NCI-H2107 (cell line): Measurements from ENCODE around the gene DTL.
"Not testable (repeated sequence)": the region's sequence is repeated elsewhere in the genome, so short reads cannot be mapped to it uniquely, and the experiment has no call there.

Experiments used
- DNase-seq: peaks from one replicate; lab custom pipeline; 2025; lab: John Stamatoyannopoulos, UW

The DTL gene, protein sequence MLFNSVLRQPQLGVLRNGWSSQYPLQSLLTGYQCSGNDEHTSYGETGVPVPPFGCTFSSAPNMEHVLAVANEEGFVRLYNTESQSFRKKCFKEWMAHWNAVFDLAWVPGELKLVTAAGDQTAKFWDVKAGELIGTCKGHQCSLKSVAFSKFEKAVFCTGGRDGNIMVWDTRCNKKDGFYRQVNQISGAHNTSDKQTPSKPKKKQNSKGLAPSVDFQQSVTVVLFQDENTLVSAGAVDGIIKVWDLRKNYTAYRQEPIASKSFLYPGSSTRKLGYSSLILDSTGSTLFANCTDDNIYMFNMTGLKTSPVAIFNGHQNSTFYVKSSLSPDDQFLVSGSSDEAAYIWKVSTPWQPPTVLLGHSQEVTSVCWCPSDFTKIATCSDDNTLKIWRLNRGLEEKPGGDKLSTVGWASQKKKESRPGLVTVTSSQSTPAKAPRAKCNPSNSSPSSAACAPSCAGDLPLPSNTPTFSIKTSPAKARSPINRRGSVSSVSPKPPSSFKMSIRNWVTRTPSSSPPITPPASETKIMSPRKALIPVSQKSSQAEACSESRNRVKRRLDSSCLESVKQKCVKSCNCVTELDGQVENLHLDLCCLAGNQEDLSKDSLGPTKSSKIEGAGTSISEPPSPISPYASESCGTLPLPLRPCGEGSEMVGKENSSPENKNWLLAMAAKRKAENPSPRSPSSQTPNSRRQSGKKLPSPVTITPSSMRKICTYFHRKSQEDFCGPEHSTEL

DNA sequence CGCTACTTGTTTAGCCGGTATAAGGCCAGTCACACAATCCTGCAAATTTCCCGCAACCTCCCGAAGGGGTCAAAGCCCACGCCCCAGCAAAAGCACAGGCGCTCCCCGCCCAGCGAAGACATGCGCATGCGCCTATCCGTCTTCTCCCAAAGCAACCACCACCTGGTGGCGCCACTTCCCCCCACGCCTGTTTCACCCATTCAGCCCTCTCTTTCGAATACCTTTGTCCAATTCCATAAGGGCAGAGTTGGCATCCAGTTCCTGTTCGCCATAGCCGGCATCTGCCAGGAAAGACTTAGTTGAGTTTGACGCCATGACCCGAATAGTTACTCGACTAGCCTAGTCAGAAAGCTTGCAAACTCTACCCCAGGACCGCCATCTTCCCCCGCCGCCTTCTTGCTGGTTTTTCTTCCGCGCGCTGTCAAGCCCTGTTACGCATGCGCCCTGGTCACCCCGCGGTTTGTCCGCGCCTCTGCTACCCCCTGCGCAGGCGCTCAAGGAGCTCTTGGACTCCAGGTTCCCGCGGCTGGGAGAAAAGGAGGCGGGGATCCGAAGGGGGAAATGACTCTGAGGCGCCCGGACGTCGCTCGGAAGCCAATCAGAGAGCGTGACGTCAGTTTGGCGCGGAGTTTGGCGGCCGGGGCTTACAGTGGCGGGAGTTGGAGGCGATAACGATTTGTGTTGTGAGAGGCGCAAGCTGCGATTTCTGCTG is at the start of gene DTL, which contains the start of gene INTS7:
Gene DTL, plus strand, starts transcription at position 626 of the 712 bp plus-strand sequence. CDS start 143 bp downstream, outside the sequence.
Gene INTS7, minus strand, starts transcription at position 435 of the 712 bp plus-strand sequence. Its CDS starts 120 bp downstream, at position 315.
- peak; percentile 99 for DNase-seq

DNA sequence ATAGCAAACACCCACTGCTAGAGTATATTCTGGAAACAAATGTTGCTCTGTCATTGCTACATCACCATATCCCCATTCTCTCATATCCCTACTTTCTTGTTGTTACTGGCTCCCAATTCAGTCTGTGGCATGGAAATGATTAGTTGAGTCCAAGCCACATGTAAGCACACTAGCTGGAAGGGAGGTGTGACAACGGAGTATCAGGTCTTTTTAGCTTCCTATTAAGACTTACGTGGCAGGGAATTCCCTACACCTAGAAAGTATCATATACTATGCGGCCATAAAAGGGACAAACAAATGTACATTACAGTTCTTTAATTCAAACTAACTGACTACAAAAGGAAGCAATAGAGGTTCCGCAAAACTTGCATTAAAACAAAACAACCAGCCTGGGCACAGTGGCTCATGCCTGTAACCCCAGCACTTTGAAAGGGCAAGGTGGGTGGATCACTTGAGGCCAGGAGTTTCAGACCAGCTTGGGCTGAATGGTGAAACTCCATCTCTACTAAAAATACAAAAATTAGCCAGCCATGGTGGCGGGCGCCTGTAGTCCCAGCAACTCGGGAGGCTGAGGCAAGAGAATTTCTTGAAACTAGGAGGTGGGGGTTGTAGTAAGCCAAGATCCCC is 48.8 kb upstream of the DTL start:
- no peak for DNase-seq

GRCh38 chr1:211991695-211992094 is 43.9 kb upstream of the DTL start:
- DNase-seq: no peak

GRCh38 chr1:211997426-211997825 is 38.1 kb upstream of the DTL start:
- not testable (repeated sequence) for DNase-seq

- DNase-seq: no peak
Measured at GRCh38 chr1:212002536-212002935, 33.0 kb upstream of the DTL start.

DNA sequence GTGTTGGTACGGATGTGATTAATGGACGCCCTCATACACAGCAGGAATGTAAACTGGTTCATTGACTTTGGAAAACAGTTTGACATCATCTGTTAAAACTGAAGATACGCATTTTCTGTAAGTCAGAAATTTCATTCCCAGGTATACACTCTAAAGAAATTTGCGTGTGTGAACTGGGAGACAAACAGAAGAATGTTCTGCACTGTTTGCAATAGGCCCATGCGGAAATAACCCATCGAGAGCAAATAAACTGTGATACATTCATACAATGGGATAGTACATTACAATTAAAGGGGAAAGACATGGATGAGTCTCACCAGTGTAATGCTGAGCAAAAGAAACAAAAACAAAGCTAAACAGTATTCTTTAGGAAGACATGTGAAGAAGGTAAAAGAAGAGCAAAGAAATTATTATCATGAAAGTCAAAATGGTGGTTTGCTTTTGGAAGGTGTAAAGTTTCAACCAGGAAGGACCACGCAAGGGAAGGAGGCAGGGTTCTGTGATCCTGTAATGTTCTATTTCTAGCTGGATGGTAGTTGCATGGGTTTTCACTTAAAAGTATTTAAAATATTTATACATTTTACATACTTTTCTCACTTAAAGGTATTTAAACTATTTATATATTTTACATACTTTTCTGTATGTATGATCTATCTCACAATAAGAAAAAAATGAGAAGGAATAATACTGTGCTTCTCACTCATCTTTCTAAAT is 30.5 kb upstream of the DTL start:
- DNase-seq: no peak

GRCh38 chr1:212007178-212007577 is 28.4 kb upstream of the DTL start:
- no peak for DNase-seq

DNA sequence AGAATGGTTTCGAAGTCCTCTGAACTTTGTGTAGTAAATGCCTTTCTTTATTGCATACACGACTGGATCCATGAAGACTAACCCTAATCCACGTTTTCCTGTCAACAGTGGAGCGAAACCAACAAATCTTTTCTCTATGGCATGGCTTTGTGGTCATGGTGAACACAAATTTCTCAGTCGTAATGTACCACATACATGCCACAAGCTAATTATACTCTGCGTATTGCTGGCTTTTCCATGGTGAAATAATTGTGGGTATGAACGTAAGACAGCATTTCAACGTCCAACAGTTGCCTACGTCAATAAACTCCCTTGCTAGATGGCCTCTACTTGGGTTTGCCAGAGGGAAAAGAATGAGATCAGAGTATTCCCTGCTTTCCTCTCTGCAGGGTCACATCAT is 27.7 kb upstream of the DTL start:
- DNase-seq: no peak

DNA sequence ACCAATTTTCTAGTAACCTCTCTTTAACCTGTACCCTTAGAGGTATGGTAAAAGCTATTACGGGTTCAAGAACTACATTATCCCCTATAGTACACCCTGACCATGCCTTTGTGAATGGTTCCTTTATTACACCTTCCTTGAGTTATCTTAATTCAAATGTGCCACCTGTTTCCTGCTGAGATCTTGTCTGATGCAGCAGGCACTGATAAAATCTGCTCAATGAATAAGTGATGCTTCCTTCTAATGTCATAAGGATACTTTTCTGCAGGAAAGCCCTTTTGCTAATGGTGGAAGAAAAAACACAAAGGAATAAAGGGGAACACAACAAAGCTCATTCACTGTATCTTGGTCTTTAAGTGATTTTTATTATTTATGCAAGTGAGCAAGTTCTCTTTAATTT is 26.0 kb upstream of the DTL start:
- DNase-seq: no peak

DNA sequence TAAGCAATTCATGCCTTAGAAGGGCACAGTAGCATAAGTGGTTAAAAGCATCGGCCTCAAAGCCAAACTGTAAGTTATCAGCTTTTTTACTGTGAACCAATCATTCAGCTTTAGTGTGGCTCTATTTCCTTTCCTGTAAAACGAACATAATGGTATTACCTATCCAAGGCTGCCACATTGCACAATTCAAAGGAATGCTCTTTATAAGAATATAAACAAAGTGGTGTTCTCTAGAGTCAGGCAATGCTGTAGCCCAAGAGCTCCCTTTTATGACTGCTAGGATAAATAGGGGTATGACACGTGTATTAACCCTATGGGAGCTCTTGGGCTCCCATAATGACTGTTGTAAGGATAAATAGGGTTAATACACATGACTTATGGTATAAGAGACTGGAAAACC is 25.5 kb upstream of the DTL start:
- DNase-seq: no peak

GRCh38 chr1:212012034-212012740 is 23.4 kb upstream of the DTL start:
- DNase-seq: peak; percentile 62

- no peak for DNase-seq
Measured at GRCh38 chr1:212013672-212014071, 21.9 kb upstream of the DTL start.

GRCh38 chr1:212020975-212021374 is 14.6 kb upstream of the DTL start:
- no peak for DNase-seq

DNA sequence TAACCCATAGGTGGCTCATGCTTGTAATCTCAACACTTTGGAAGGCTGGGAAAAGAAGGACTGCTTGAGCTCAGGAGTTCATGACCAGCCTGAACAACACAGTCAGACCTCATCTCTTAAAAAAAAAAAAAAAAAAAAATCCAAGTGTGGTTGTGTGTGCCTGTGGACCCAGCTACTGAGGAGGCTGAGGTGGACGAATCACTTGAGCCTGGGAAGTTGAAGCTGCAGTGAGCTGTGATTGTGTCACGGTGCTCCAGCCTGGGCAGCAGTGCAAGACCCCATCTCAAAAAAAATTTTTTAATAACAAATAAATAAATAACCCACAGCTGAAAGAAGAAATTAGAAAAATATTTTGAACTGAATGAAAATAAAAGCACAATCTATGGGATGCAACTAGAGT is 14.0 kb upstream of the DTL start:
- no peak for DNase-seq

DNA sequence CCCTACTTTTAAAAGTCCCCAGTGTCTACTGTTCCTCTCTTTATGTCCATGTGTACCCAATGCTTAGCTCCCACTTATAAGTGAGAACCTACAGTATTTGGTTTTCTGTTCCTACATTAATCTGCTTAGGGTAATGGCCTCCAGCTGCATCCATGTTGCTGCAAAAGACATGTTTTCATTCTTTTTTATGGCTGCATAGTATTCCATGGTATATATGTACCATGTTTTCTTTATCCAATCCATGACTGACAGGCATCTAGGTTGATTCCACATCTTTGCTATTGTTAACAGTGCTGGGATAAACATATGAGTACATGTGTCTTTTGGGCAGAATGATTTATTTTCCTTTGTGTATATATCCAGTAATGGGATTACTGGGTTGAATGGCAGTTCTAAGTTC is 12.6 kb upstream of the DTL start:
- DNase-seq: not testable (repeated sequence)

- DNase-seq: no peak
Measured at GRCh38 chr1:212024469-212025149, 10.9 kb upstream of the DTL start.

GRCh38 chr1:212027727-212028126 is 7.8 kb upstream of the DTL start:
- DNase-seq: not testable (repeated sequence)

DNA sequence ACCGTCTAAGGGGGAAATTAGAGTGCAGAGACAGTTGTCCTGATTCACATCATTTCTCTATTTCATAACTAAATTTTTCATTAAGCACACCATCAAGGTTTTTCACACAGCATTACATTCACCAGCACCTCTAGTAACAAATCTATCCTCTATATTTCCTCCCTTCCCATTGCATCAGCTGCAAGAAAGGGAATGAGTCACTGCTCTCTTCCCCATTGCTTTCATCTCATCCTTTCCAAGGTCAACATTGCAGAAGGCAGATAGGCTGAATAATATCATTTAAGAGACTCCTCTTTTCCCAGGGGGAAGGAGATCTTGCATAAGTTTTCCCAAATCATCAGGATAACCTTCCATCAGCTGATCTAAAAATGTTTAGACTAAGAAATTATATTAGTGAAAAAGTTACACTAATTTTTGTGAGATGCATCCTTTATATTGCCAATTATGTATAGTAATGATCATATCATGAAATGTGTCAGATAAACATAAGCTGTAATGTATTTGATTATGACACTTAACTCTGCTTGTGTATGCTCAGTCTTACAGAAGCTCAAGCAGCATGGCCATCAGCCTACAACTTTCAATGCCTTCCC is 4.5 kb upstream of the DTL start:
- no peak for DNase-seq

- no peak for DNase-seq
Measured at GRCh38 chr1:212034516-212035122, 929 bp upstream of the DTL start.
